OCI-LY7 (cell line): ENCODE measurements around the gene FCN1. TPM values are rescaled to one million over a fixed set of nuclear protein-coding genes. Genes with fewer than 3 reads are reported as not detected.

ENCODE experiments used
- BruUV-seq: library from RNA; stranded (reverse); fragments of 400-500 nt; replicated peaks from 2 replicates; lab custom pipeline; 2021; lab: Mats Ljungman, UMichigan
- CTCF ChIA-PET: fragments of 300-600 bp; sonication (Branson Sonifier 250); formaldehyde crosslinking; loops from one replicate; lab custom pipeline; 2022; ENCODE audit warnings: antibody characterized with exemption; ENCODE audit not compliant: unreplicated experiment; lab: Charles Lee
- POLR2A ChIA-PET: fragments of 300-600 bp; sonication (Branson Sonifier 250); formaldehyde crosslinking; loops from one replicate; lab custom pipeline; 2022; ENCODE audit warnings: antibody characterized with exemption; lab: Charles Lee
- DNase-seq: peaks from one replicate; pipeline ENCODE4 v3.0.0-alpha.2; 2015; ENCODE audit warnings: low spot score
- H2AFZ ChIP-seq: fragments of 200-600 bp; sonication (generic), shearing (Covaris generic); 2 replicates; pipeline ENCODE4 v1.6.1; 2014; ENCODE audit warnings: mild to moderate bottlenecking, antibody characterized with exemption, low read length, moderate library complexity
- H3K27ac ChIP-seq: fragments of 200-600 bp; sonication (generic); 2 replicates; pipeline ENCODE4 v1.5.1; 2014; ENCODE audit warnings: mixed run types, low read depth, mild to moderate bottlenecking, moderate library complexity, low read length, inconsistent platforms; ENCODE audit not compliant: poor library complexity, severe bottlenecking
- H3K36me3 ChIP-seq: fragments of 200-600 bp; sonication (generic); 2 replicates; pipeline ENCODE4 v1.6.1; 2014; ENCODE audit warnings: mild to moderate bottlenecking, antibody characterized with exemption, low read length, moderate library complexity, mixed read lengths; ENCODE audit not compliant: insufficient read depth
- H3K4me1 ChIP-seq: fragments of 200-600 bp; sonication (generic); 2 replicates; pipeline ENCODE4 v1.5.1; 2014; ENCODE audit warnings: mild to moderate bottlenecking, low read length; ENCODE audit not compliant: insufficient read depth, poor library complexity, severe bottlenecking
- H3K4me2 ChIP-seq: fragments of 200-600 bp; sonication (generic); 2 replicates; pipeline ENCODE4 v1.6.1; 2014; ENCODE audit warnings: mild to moderate bottlenecking, low read length
- H3K4me3 ChIP-seq: fragments of 200-600 bp; sonication (generic); 2 replicates; pipeline ENCODE4 v1.5.1; 2014; ENCODE audit warnings: mild to moderate bottlenecking, low read depth, low read length; ENCODE audit not compliant: poor library complexity, severe bottlenecking
- H3K79me2 ChIP-seq: fragments of 200-600 bp; sonication (generic); 2 replicates; pipeline ENCODE4 v1.6.1; 2016; ENCODE audit warnings: low read depth, mild to moderate bottlenecking, low read length, moderate library complexity, mixed read lengths; ENCODE audit not compliant: insufficient read depth
- H3K9me2 ChIP-seq: fragments of 200-600 bp; sonication (generic); 2 replicates; pipeline ENCODE4 v1.6.1; 2016; ENCODE audit warnings: mild to moderate bottlenecking, low read length, mixed read lengths; ENCODE audit not compliant: insufficient read depth
- H3K9me3 ChIP-seq: fragments of 200-600 bp; sonication (generic); 2 replicates; pipeline ENCODE4 v1.6.1; 2014; ENCODE audit warnings: mild to moderate bottlenecking, mixed run types, low read length, mixed read lengths
- H4K20me1 ChIP-seq: fragments of 200-600 bp; sonication (generic); 2 replicates; pipeline ENCODE4 v1.6.1; 2014; ENCODE audit warnings: mild to moderate bottlenecking, antibody characterized with exemption, low read length, moderate library complexity, mixed read lengths; ENCODE audit not compliant: insufficient read depth
- CTCF ChIP-seq: fragments of 200-600 bp; sonication (generic); conservative IDR thresholded peaks from 2 replicates; pipeline ENCODE4 v1.5.1; 2014; ENCODE audit warnings: mild to moderate bottlenecking, antibody characterized with exemption, low read length, moderate library complexity, mixed read lengths
- EZH2phosphoT487 ChIP-seq: fragments of 200-600 bp; sonication (generic); IDR thresholded peaks from 2 replicates; pipeline ENCODE4 v1.6.1; 2018; ENCODE audit warnings: low read depth, borderline replicate concordance, mild to moderate bottlenecking, mixed run types, antibody characterized with exemption, low read length, moderate library complexity, mixed read lengths
- intact Hi-C: fragments of 100-400 bp; cut with micrococcal nuclease; formaldehyde crosslinking; loops from one replicate; pipeline ENCODE4 v1.10.0; 2022; ENCODE audit not compliant: unreplicated experiment
- total RNA-seq, 2 experiments: library from RNA; depleted of rRNA in 1 of 2; stranded (reverse); fragments of >200 nt in 1 of 2; shearing (Covaris generic) in 1 of 2; gene quantifications; 2 replicates each; pipeline ENCODE4 v1.2.3, GENCODE V29; 2014 to 2022

Gene FCN1
- total RNA-seq, 2 experiments from 2014 or later, result 0.19 to 0.30 TPM

- Histone ChIP-seq H3K9me3 (no peaks in the 10 kb centered on the region), H4K20me1 (no peaks in the 10 kb centered on the region), H3K4me3 (peak overlapping the region; percentile 40), H3K4me2 (peak overlapping the region; percentile 74), H3K4me1 (peaks cover 79% of the 10 kb centered on the region), H3K9me2 (no peaks in the 10 kb centered on the region), H3K36me3 (no peaks in the 10 kb centered on the region), H2AFZ (peak overlapping the region; percentile 6; the same call in 1 of the 2 replicates), H3K27ac (peak overlapping the region; percentile 97), H3K79me2 (peaks cover 10% of the 10 kb centered on the region)
- intact Hi-C loops, result loop anchor here (1.0 to 5.0 kb wide), 2 partner anchors 153 to 1234 kb away; no protein-coding TSS in a partner anchor
- POLR2A ChIA-PET, result interaction anchor here (0.5 to 1.5 kb wide), 5 partner anchors 14 to 170 kb away, joined by 3 to 5 read pairs (median 3); partner anchors contain the start of gene FCN1
- TF ChIP-seq CTCF (no peak), EZH2phosphoT487 (no peak)
- CTCF ChIA-PET, result interaction anchor here (0.6 to 1.4 kb wide), 3 partner anchors 25 to 154 kb away, joined by 3 to 5 read pairs (median 4); no protein-coding TSS in a partner anchor
- peak; percentile 85 for DNase-seq
- no TSS peak for BruUV-seq
Measured at GRCh38 chr9:134936346-134937163, 18.8 kb upstream of the FCN1 start.

GRCh38 chr9:134935701-134936345 lies 18.1 kb upstream of the FCN1 start:
- no peak overlapping the region; the same call in 1 of the 2 replicates for H2AFZ ChIP-seq
- intact Hi-C loops, result loop anchor here (5.0 kb wide), 1 partner anchor 1234 kb away; no protein-coding TSS in a partner anchor
- peaks cover 10% of the 10 kb centered on the region for H3K79me2 ChIP-seq
- TF ChIP-seq EZH2phosphoT487, result no peak
- TF ChIP-seq CTCF, result no peak
- H3K27ac ChIP-seq, result peak overlapping the region; percentile 97
- H3K4me3 ChIP-seq, result peak overlapping the region; percentile 40
- BruUV-seq, result no TSS peak
- ChIA-PET POLR2A (interaction anchor here (0.5 kb wide), 1 partner anchor 37 kb away, joined by 3 read pairs; no protein-coding TSS in a partner anchor), CTCF (interaction anchor here (1.4 kb wide), 1 partner anchor 26 kb away, joined by 3 read pairs; no protein-coding TSS in a partner anchor)
- DNase-seq, result no peak
- H3K4me2 ChIP-seq, result peak overlapping the region; percentile 74
- no peaks in the 10 kb centered on the region for H3K9me3 ChIP-seq
- H3K4me1 ChIP-seq, result peaks cover 85% of the 10 kb centered on the region
- no peaks in the 10 kb centered on the region for H4K20me1 ChIP-seq
- H3K36me3 ChIP-seq, result no peaks in the 10 kb centered on the region
- H3K9me2 ChIP-seq, result no peaks in the 10 kb centered on the region
